A549 (cell line): ENCODE data around the gene ARFGEF3.

ENCODE experiments used
- CTCF ChIP-seq: fragments of >200 bp; sonication (Bioruptor Twin); formaldehyde crosslinking; IDR thresholded peaks from 3 replicates; pipeline ENCODE4 v1.5.1; 2016
- POLR2A ChIP-seq: IDR thresholded peaks from 2 replicates; pipeline ENCODE4 v1.6.1; 2012; ENCODE audit warnings: mild to moderate bottlenecking, low read length

GRCh38 chr6:138343112-138343511, 181.4 kb downstream of the ARFGEF3 start:
- TF ChIP-seq POLR2A (no peak), CTCF (no peak)
